HG03354 (cell line): Measurements from ENCODE around the gene UNC119B.
"Not testable (repeated sequence)": the region's sequence is repeated elsewhere in the genome, so short reads cannot be mapped to it uniquely, and the experiment has no call there.

ENCODE experiments used
- ATAC-seq: cut with Tn5 transposase; IDR thresholded peaks from one replicate; pipeline ENCODE4 v1.9.1; 2021; ENCODE audit warnings: mild to moderate bottlenecking; ENCODE audit not compliant: unreplicated experiment, poor library complexity, severe bottlenecking

The UNC119B gene

GRCh38 chr12:120710031-120710804 is at the start of gene UNC119B:
UNC119B (plus strand) TSS chr12:120710458; CDS start chr12:120710475, 17 bp downstream.
- ATAC-seq, result peak; percentile 87

- no peak for ATAC-seq
Observed at GRCh38 chr12:120661432-120661831, 48.8 kb upstream of the UNC119B start.

- peak; percentile 62 for ATAC-seq
Observed at GRCh38 chr12:120662879-120663278, 47.4 kb upstream of the UNC119B start.

- ATAC-seq, result no peak
Observed at GRCh38 chr12:120663741-120664140, 46.5 kb upstream of the UNC119B start.

- ATAC-seq, result no peak
Observed at GRCh38 chr12:120666571-120667390, 43.5 kb upstream of the UNC119B start.

GRCh38 chr12:120668091-120668867 is 42.0 kb upstream of the UNC119B start:
- no peak for ATAC-seq

- ATAC-seq, result peak; percentile 69
Observed at GRCh38 chr12:120668868-120669840, 41.1 kb upstream of the UNC119B start.

- ATAC-seq, result not testable (repeated sequence)
Observed at GRCh38 chr12:120670237-120670636, 40.0 kb upstream of the UNC119B start.

- ATAC-seq, result no peak
Observed at GRCh38 chr12:120670667-120671066, 39.6 kb upstream of the UNC119B start.

GRCh38 chr12:120674097-120674636 is 36.1 kb upstream of the UNC119B start:
- ATAC-seq, result no peak

- ATAC-seq, result peak; percentile 73
Observed at GRCh38 chr12:120677765-120678473, 32.3 kb upstream of the UNC119B start.

- ATAC-seq, result peak; percentile 6
Observed at GRCh38 chr12:120678572-120678971, 31.7 kb upstream of the UNC119B start.

- no peak for ATAC-seq
Observed at GRCh38 chr12:120680165-120680738, 30.0 kb upstream of the UNC119B start.

GRCh38 chr12:120684523-120684932 is 25.7 kb upstream of the UNC119B start:
- ATAC-seq, result no peak

- no peak for ATAC-seq
Observed at GRCh38 chr12:120685522-120685921, 24.7 kb upstream of the UNC119B start.

- peak; percentile 73 for ATAC-seq
Observed at GRCh38 chr12:120686151-120686689, 24.0 kb upstream of the UNC119B start.
